ENCODE measurements around the gene L1TD1.

The L1TD1 gene

DNA sequence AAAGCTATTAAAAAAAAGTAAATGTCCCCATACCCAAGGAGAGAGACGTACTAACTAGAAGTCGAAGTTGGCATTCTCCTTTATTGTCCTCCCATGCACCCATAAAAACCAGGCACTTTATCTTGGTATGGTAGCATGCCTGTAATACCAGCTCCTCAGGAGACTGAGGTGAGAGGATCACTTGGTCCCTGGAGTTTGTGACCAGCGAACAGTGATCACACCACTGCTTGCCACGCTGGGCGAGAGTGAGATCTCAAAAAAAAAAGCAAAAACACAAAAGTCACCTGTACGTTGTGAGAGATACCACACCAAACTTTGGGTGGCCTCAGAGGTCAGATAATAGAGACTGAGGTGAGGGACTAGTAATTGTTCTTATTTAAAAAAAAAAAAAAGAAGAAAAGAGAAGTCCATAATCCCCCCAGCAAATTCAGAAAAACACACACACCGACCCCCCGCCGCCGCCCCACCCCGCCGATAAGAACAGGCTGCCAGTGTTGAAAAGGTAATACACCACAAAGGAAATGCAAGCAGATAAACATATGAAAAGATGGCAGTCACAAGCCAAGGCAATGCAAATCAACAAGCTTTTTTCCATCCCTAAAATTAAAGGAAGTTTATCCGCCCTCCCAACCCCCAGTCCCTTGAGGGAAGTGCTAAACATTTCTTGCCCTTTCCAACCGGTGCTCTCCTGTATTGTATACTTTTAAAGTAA, 3.6 kb downstream of the L1TD1 start:
- H3K9ac ChIP-seq (ENCODE audit: low read length): no peak overlapping the region

DNA sequence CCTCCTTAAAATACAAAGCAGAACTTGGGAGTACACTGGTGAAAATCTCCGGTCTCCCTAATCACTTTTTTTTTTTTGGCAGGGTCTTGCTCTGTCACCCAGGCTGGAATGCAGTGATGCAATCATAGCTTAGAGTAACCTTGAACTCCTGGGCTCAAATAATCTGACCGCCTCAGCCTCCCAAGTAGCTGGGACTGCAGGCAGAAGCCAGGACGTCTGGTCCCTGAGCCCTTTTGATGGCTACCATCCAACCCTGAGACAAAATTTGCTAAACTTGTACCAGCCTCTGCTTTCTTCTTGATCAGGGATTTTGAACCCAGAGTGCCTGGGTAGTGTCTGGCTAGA, 4.1 kb downstream of the L1TD1 start:
- H3F3A ChIP-seq (ENCODE audit: insufficient read depth, low read length): no peaks in the 10 kb centered on the region
- H3K4me2 ChIP-seq (ENCODE audit: low read length): no peak overlapping the region
- no peaks in the 10 kb centered on the region for H3K27me3 ChIP-seq (ENCODE audit: insufficient read depth, low read length)
- no peaks in the 10 kb centered on the region for H3K36me3 ChIP-seq (ENCODE audit: insufficient read depth, low read length)
- H3K9me2 ChIP-seq (ENCODE audit: low read depth, low read length): no peaks in the 10 kb centered on the region
- no peak overlapping the region for H2AFZ ChIP-seq (ENCODE audit: low read length)
- no peak overlapping the region for H3K27ac ChIP-seq (ENCODE audit: low read depth, low read length, poor library complexity, severe bottlenecking)
- no peaks in the 10 kb centered on the region for H3K4me1 ChIP-seq (ENCODE audit: insufficient read depth, low read length, severe bottlenecking)
- no peaks in the 10 kb centered on the region for H3K9me3 ChIP-seq (ENCODE audit: low read length)
- no peak overlapping the region for H3K9ac ChIP-seq (ENCODE audit: low read length)
- H4K20me1 ChIP-seq (ENCODE audit: insufficient read depth, low read length): no peaks in the 10 kb centered on the region
- H3K79me2 ChIP-seq (ENCODE audit: insufficient read depth, low read length): no peaks in the 10 kb centered on the region
- TF ChIP-seq, protein P1, sequence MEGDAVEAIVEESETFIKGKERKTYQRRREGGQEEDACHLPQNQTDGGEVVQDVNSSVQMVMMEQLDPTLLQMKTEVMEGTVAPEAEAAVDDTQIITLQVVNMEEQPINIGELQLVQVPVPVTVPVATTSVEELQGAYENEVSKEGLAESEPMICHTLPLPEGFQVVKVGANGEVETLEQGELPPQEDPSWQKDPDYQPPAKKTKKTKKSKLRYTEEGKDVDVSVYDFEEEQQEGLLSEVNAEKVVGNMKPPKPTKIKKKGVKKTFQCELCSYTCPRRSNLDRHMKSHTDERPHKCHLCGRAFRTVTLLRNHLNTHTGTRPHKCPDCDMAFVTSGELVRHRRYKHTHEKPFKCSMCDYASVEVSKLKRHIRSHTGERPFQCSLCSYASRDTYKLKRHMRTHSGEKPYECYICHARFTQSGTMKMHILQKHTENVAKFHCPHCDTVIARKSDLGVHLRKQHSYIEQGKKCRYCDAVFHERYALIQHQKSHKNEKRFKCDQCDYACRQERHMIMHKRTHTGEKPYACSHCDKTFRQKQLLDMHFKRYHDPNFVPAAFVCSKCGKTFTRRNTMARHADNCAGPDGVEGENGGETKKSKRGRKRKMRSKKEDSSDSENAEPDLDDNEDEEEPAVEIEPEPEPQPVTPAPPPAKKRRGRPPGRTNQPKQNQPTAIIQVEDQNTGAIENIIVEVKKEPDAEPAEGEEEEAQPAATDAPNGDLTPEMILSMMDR (IDR thresholded peaks at IDR 0.05; ENCODE audit: low read length): no peak
- TF ChIP-seq EZH2 (IDR thresholded peaks at IDR 0.05; ENCODE audit: borderline replicate concordance, low read length): no peak
- H3K4me3 ChIP-seq (ENCODE audit: low read depth, low read length, poor library complexity, severe bottlenecking): no peak overlapping the region

More for the DNA sequence above, 3.6 kb downstream of the L1TD1 start:
- Histone ChIP-seq H3K27ac (ENCODE audit: low read depth, low read length, poor library complexity, severe bottlenecking) (no peak overlapping the region), H3K4me1 (ENCODE audit: insufficient read depth, low read length, severe bottlenecking) (no peaks in the 10 kb centered on the region), H3K4me2 (ENCODE audit: low read length) (no peak overlapping the region), H3K4me3 (ENCODE audit: low read depth, low read length, poor library complexity, severe bottlenecking) (no peak overlapping the region), H3K36me3 (ENCODE audit: insufficient read depth, low read length) (no peaks in the 10 kb centered on the region), H3K27me3 (ENCODE audit: insufficient read depth, low read length) (no peaks in the 10 kb centered on the region), H3K79me2 (ENCODE audit: insufficient read depth, low read length) (no peaks in the 10 kb centered on the region), H3K9me2 (ENCODE audit: low read depth, low read length) (no peaks in the 10 kb centered on the region), H4K20me1 (ENCODE audit: insufficient read depth, low read length) (no peaks in the 10 kb centered on the region), H3K9me3 (ENCODE audit: low read length) (no peaks in the 10 kb centered on the region), H3F3A (ENCODE audit: insufficient read depth, low read length) (no peaks in the 10 kb centered on the region), H2AFZ (ENCODE audit: low read length) (no peak overlapping the region)
- TF ChIP-seq, protein P1 (IDR thresholded peaks at IDR 0.05; ENCODE audit: low read length): no peak
- no peak for TF ChIP-seq EZH2 (IDR thresholded peaks at IDR 0.05; ENCODE audit: borderline replicate concordance, low read length)

DNA sequence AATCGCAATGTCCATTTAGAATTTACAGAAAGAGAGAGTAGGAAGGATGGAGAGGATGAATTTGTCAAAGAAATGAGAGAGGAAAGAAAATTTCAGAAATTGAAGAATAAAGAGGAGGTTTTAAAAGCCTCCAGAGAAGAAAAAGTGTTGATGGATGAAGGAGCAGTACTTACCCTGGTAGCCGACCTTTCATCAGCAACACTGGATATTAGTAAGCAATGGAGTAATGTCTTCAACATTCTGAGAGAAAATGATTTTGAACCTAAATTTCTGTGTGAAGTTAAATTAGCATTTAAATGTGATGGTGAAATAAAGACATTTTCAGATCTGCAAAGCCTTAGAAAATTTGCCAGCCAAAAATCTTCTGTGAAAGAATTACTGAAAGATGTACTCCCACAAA, 12.5 kb downstream of the L1TD1 start:
- Histone ChIP-seq H3F3A (ENCODE audit: insufficient read depth, low read length) (no peaks in the 10 kb centered on the region), H3K27ac (ENCODE audit: low read depth, low read length, poor library complexity, severe bottlenecking) (no peak overlapping the region), H3K36me3 (ENCODE audit: insufficient read depth, low read length) (no peaks in the 10 kb centered on the region)

More for the DNA sequence above, 12.5 kb downstream of the L1TD1 start:
- no peak overlapping the region for H3K9ac ChIP-seq (ENCODE audit: low read length)
- no peak overlapping the region for H3K4me2 ChIP-seq (ENCODE audit: low read length)
- peaks cover 11% of the 10 kb centered on the region for H3K9me3 ChIP-seq (ENCODE audit: low read length)
- TF ChIP-seq, protein P1 (IDR thresholded peaks at IDR 0.05; ENCODE audit: low read length): no peak
- no peak for TF ChIP-seq EZH2 (IDR thresholded peaks at IDR 0.05; ENCODE audit: borderline replicate concordance, low read length)
- H4K20me1 ChIP-seq (ENCODE audit: insufficient read depth, low read length): no peaks in the 10 kb centered on the region
- no peaks in the 10 kb centered on the region for H3K79me2 ChIP-seq (ENCODE audit: insufficient read depth, low read length)
- H3K4me3 ChIP-seq (ENCODE audit: low read depth, low read length, poor library complexity, severe bottlenecking): no peak overlapping the region
- H3K9me2 ChIP-seq (ENCODE audit: low read depth, low read length): no peaks in the 10 kb centered on the region
- no peaks in the 10 kb centered on the region for H3K27me3 ChIP-seq (ENCODE audit: insufficient read depth, low read length)
- H2AFZ ChIP-seq (ENCODE audit: low read length): no peak overlapping the region
- no peaks in the 10 kb centered on the region for H3K4me1 ChIP-seq (ENCODE audit: insufficient read depth, low read length, severe bottlenecking)

Measured in OCI-LY1 (cell line).